Keratinocyte (primary cell): ENCODE results near the gene VPS50. TPM values are rescaled to one million over a fixed set of nuclear protein-coding genes. Genes with fewer than 3 reads are reported as not detected.

Source experiments
- DNase-seq: peaks from one replicate; pipeline ENCODE4 v3.0.0-alpha.2; 2011; ENCODE audit warnings: low read depth, missing footprints, low spot score
- FAIRE-seq: peaks from 2 replicates; lab custom pipeline; 2011; peaks lifted over from hg19 to GRCh38; lab: Jason Lieb, UNC
- H2AFZ ChIP-seq: 2 replicates; pipeline ENCODE4 v1.6.0; 2012; ENCODE audit warnings: low read length, control low read depth, inconsistent platforms; ENCODE audit not compliant: control insufficient read depth
- H3K27ac ChIP-seq: 2 replicates; pipeline ENCODE4 v1.5.1; 2011; ENCODE audit warnings: low read length; ENCODE audit not compliant: control insufficient read depth, insufficient read depth
- H3K27me3 ChIP-seq: 3 replicates; pipeline ENCODE4 v1.6.0; 2011; ENCODE audit warnings: low read length; ENCODE audit not compliant: control insufficient read depth, insufficient read depth; ENCODE audit errors: extremely low read depth
- H3K36me3 ChIP-seq, 2 experiments: 2 replicates in 1 of 2; 3 replicates in 1 of 2; pipeline ENCODE4 v1.5.1; 2011; ENCODE audit warnings: low read length in 2 of 2, mild to moderate bottlenecking in 1 of 2; ENCODE audit not compliant: control insufficient read depth in 2 of 2, insufficient read depth in 2 of 2; ENCODE audit errors: extremely low read depth in 1 of 2
- H3K4me1 ChIP-seq: 3 replicates; pipeline ENCODE4 v1.5.1; 2011; ENCODE audit warnings: low read length; ENCODE audit not compliant: control insufficient read depth, insufficient read depth; ENCODE audit errors: extremely low read depth
- H3K4me2 ChIP-seq: 3 replicates; pipeline ENCODE4 v1.6.0; 2011; ENCODE audit warnings: low read depth, low read length; ENCODE audit not compliant: control insufficient read depth, insufficient read depth; ENCODE audit errors: extremely low read depth
- H3K4me3 ChIP-seq, 3 experiments: fragments of 200-600 bp in 1 of 3; sonication (generic) in 1 of 3; 2 replicates in 2 of 3; 3 replicates in 1 of 3; pipeline ENCODE4 v1.5.1; 2011 to 2016; ENCODE audit warnings: low read length in 3 of 3, mild to moderate bottlenecking in 3 of 3, control low read depth in 2 of 3, inconsistent platforms in 1 of 3, low read depth in 1 of 3, mixed read lengths in 1 of 3, mixed run types in 1 of 3, moderate library complexity in 1 of 3; ENCODE audit not compliant: control insufficient read depth in 2 of 3, insufficient read depth in 2 of 3; ENCODE audit errors: extremely low read depth in 1 of 3
- H3K79me2 ChIP-seq: 2 replicates; pipeline ENCODE4 v1.6.0; 2012; ENCODE audit warnings: low read length; ENCODE audit not compliant: control insufficient read depth, insufficient read depth
- H3K9ac ChIP-seq: 3 replicates; pipeline ENCODE4 v1.6.0; 2011; ENCODE audit warnings: low read length; ENCODE audit not compliant: control insufficient read depth, insufficient read depth; ENCODE audit errors: extremely low read depth
- H3K9me1 ChIP-seq: 3 replicates; pipeline ENCODE4 v1.6.0; 2011; ENCODE audit warnings: low read length; ENCODE audit not compliant: control insufficient read depth, insufficient read depth; ENCODE audit errors: extremely low read depth
- H3K9me3 ChIP-seq: 2 replicates; pipeline ENCODE4 v1.5.1; 2012; ENCODE audit warnings: low read depth, low read length; ENCODE audit not compliant: control insufficient read depth
- H4K20me1 ChIP-seq: 3 replicates; pipeline ENCODE4 v1.6.0; 2011; ENCODE audit warnings: low read length; ENCODE audit not compliant: control insufficient read depth, insufficient read depth; ENCODE audit errors: extremely low read depth
- EZH2 ChIP-seq: IDR thresholded peaks from one replicate; pipeline ENCODE4 v1.6.1; 2012; ENCODE audit warnings: inconsistent platforms, mild to moderate bottlenecking, low read length, moderate library complexity
- dilution Hi-C: fragments of 300-500 bp; cut with MboI; formaldehyde crosslinking; loops from one replicate; pipeline ENCODE4 v1.7.0; 2020; ENCODE audit warnings: low sequenced_read_pairs; ENCODE audit not compliant: extremely low pct_ligation_motif_present
- polyA plus RNA-seq, 5 experiments: library from polyadenylated mRNA; depleted of rRNA in 3 of 5; stranded (reverse) in 3 of 5; stranded (forward) in 1 of 5; unstranded in 1 of 5; fragments of >200 nt; gene quantifications; 1 replicate in 1 of 5; 2 replicates in 3 of 5; 3 replicates in 1 of 5; pipeline versions ENCODE4 v1.2.1 to v1.2.3, GENCODE V29; 2011 to 2012; ENCODE audit warnings: missing spikeins in 2 of 5, low read depth in 1 of 5, low replicate concordance in 1 of 5
- TF ChIP-seq, protein P1 (sequence below), 3 experiments: IDR thresholded peaks in 1 of 3; conservative IDR thresholded peaks in 1 of 3; optimal IDR thresholded peaks in 1 of 3; 2 replicates in 2 of 3; 3 replicates in 1 of 3; pipeline versions ENCODE3 to v1.5.1; 2011; ENCODE audit warnings: low read length in 3 of 3, mild to moderate bottlenecking in 3 of 3, moderate library complexity in 2 of 3, control low read depth in 1 of 3, inconsistent platforms in 1 of 3; ENCODE audit not compliant: insufficient read depth in 2 of 3; ENCODE audit errors: extremely low read depth in 1 of 3

Gene VPS50
- polyA plus RNA-seq, 1 donor (not counting 4 experiments of a cell fraction or from before 2014, with no cell fraction given) = 17.0 TPM

DNA sequence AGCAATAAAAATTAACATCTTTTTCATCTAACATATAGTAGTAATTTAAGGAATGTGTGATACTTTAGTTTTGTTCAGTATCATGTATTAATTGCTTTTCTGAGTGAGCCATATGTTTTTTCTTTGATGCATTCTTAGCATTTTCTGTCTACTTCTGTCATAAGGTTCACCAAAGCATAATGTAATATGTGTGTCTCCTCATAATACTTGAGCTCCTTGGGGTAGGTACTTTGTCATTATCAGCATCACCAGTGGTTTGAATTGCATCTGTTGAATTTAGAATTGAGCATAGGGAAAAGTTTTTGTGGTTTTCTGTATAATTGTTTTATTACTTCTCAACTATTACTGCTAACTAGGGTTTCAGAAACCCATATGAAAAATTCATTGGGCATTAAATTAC, 26.5 kb downstream of the VPS50 start:
- H3K4me1 ChIP-seq = no peaks in the 10 kb centered on the region
- H2AFZ ChIP-seq = no peak overlapping the region
- H3K27ac ChIP-seq = no peak overlapping the region
- no peak overlapping the region for H3K4me3 ChIP-seq
- no peak for FAIRE-seq
- H3K9me3 ChIP-seq = no peaks in the 10 kb centered on the region
- dilution Hi-C loops = no loop called here
- H4K20me1 ChIP-seq = no peaks in the 10 kb centered on the region
- no peak for TF ChIP-seq EZH2
- TF ChIP-seq, protein P1, sequence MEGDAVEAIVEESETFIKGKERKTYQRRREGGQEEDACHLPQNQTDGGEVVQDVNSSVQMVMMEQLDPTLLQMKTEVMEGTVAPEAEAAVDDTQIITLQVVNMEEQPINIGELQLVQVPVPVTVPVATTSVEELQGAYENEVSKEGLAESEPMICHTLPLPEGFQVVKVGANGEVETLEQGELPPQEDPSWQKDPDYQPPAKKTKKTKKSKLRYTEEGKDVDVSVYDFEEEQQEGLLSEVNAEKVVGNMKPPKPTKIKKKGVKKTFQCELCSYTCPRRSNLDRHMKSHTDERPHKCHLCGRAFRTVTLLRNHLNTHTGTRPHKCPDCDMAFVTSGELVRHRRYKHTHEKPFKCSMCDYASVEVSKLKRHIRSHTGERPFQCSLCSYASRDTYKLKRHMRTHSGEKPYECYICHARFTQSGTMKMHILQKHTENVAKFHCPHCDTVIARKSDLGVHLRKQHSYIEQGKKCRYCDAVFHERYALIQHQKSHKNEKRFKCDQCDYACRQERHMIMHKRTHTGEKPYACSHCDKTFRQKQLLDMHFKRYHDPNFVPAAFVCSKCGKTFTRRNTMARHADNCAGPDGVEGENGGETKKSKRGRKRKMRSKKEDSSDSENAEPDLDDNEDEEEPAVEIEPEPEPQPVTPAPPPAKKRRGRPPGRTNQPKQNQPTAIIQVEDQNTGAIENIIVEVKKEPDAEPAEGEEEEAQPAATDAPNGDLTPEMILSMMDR (optimal IDR thresholded peaks at IDR 0.05 in 1 of 3, IDR thresholded peaks at IDR 0.05 in 1 of 3, conservative IDR thresholded peaks at IDR 0.05 in 1 of 3; ENCODE audit: extremely low read depth in 1 of 3, insufficient read depth in 2 of 3, low read length in 3 of 3) = no peak
- no peak overlapping the region for H3K4me2 ChIP-seq
- DNase-seq = no peak
- H3K9me1 ChIP-seq = no peaks in the 10 kb centered on the region
- no peak overlapping the region for H3K9ac ChIP-seq
- no peaks in the 10 kb centered on the region for H3K27me3 ChIP-seq
- peaks cover 0 to 4% of the 10 kb centered on the region in 2 experiments for H3K36me3 ChIP-seq
- no peaks in the 10 kb centered on the region for H3K79me2 ChIP-seq

- FAIRE-seq = no peak
- dilution Hi-C loops = no loop called here
These were observed 30.4 kb downstream of the VPS50 start for GRCh38 chr7:93262535-93262934.

More at GRCh38 chr7:93262535-93262934, 30.4 kb downstream of the VPS50 start:
- Histone ChIP-seq H4K20me1 (no peaks in the 10 kb centered on the region), H3K27me3 (no peaks in the 10 kb centered on the region), H3K9me3 (no peaks in the 10 kb centered on the region), H3K27ac (no peak overlapping the region), H3K4me1 (no peaks in the 10 kb centered on the region), H3K36me3 (peaks cover 0 to 2% of the 10 kb centered on the region in 2 experiments), H3K4me2 (no peak overlapping the region), H3K9me1 (no peaks in the 10 kb centered on the region), H3K79me2 (no peaks in the 10 kb centered on the region), H3K4me3 (no peak overlapping the region), H3K9ac (no peak overlapping the region), H2AFZ (no peak overlapping the region)
- TF ChIP-seq, protein P1 (optimal IDR thresholded peaks at IDR 0.05 in 1 of 3, IDR thresholded peaks at IDR 0.05 in 1 of 3, conservative IDR thresholded peaks at IDR 0.05 in 1 of 3; ENCODE audit: extremely low read depth in 1 of 3, insufficient read depth in 2 of 3, low read length in 3 of 3) = no peak
- TF ChIP-seq EZH2 = no peak
- DNase-seq = no peak
